MM.1S (cell line): ENCODE data around the gene TMEM125.

Experiments
- DNase-seq: peaks from one replicate; pipeline ENCODE4 v3.0.0-alpha.2; 2015
- H2AFZ ChIP-seq: fragments of 300-600 bp; sonication (generic); 2 replicates; pipeline ENCODE4 v1.6.0; 2016; ENCODE audit warnings: antibody characterized with exemption, low read length
- H3F3A ChIP-seq: fragments of 300-600 bp; sonication (generic); 2 replicates; pipeline ENCODE4 v1.6.1; 2016; ENCODE audit warnings: mild to moderate bottlenecking, antibody characterized with exemption, low read length, moderate library complexity, mixed read lengths; ENCODE audit not compliant: insufficient read depth
- H3K27ac ChIP-seq: fragments of 300-600 bp; sonication (generic); 2 replicates; pipeline ENCODE4 v1.5.1; 2016; ENCODE audit warnings: mild to moderate bottlenecking, low read length
- H3K27me3 ChIP-seq: fragments of 300-600 bp; sonication (generic); replicated peaks from 2 replicates; pipeline ENCODE4 v1.6.0; 2016; ENCODE audit warnings: low read length; ENCODE audit not compliant: insufficient read depth
- H3K36me3 ChIP-seq: fragments of 300-600 bp; sonication (generic); replicated peaks from 2 replicates; pipeline ENCODE4 v1.6.1; 2016; ENCODE audit warnings: mild to moderate bottlenecking, low read length, mixed read lengths; ENCODE audit not compliant: insufficient read depth
- H3K4me1 ChIP-seq: fragments of 300-600 bp; sonication (generic); 2 replicates; pipeline ENCODE4 v1.6.1; 2016; ENCODE audit warnings: low read length, mixed read lengths
- H3K4me2 ChIP-seq: fragments of 300-600 bp; sonication (generic); 2 replicates; pipeline ENCODE4 v1.6.0; 2016; ENCODE audit warnings: low read depth, low read length
- H3K4me3 ChIP-seq: fragments of 300-600 bp; sonication (generic); 2 replicates; pipeline ENCODE4 v1.5.1; 2016; ENCODE audit warnings: low read length, mixed read lengths
- H3K79me2 ChIP-seq: fragments of 300-600 bp; sonication (generic); 2 replicates; pipeline ENCODE4 v1.6.1; 2016; ENCODE audit warnings: mixed run types, low read length, mixed read lengths
- H3K9ac ChIP-seq: fragments of 300-600 bp; sonication (generic); 2 replicates; pipeline ENCODE4 v1.6.1; 2016; ENCODE audit warnings: low read length, mixed read lengths
- H3K9me2 ChIP-seq: fragments of 300-600 bp; sonication (generic); replicated peaks from 2 replicates; pipeline ENCODE4 v1.6.1; 2016; ENCODE audit warnings: mild to moderate bottlenecking, low read length, mixed read lengths; ENCODE audit not compliant: insufficient read depth
- H3K9me3 ChIP-seq: fragments of 300-600 bp; sonication (generic); replicated peaks from 2 replicates; pipeline ENCODE4 v1.6.1; 2016; ENCODE audit warnings: mild to moderate bottlenecking, low read length, mixed read lengths; ENCODE audit not compliant: insufficient read depth
- H4K20me1 ChIP-seq: fragments of 300-600 bp; sonication (generic); 2 replicates; pipeline ENCODE4 v1.6.1; 2016; ENCODE audit warnings: mild to moderate bottlenecking, low read length, moderate library complexity, mixed read lengths; ENCODE audit not compliant: insufficient read depth
- CTCF ChIP-seq: fragments of 300-600 bp; sonication (generic); IDR thresholded peaks from 2 replicates; pipeline ENCODE4 v1.5.1; 2016; ENCODE audit warnings: antibody characterized with exemption, low read length, mixed read lengths
- EZH2 ChIP-seq: fragments of 300-600 bp; sonication (generic); optimal IDR thresholded peaks from 2 replicates; pipeline ENCODE3; 2017; ENCODE audit warnings: low read depth, mild to moderate bottlenecking, antibody characterized with exemption, low read length, mixed read lengths
- EZH2phosphoT487 ChIP-seq: fragments of 300-600 bp; sonication (generic); IDR thresholded peaks from 2 replicates; pipeline ENCODE4 v1.6.1; 2018; ENCODE audit warnings: antibody characterized with exemption, low read length

The TMEM125 gene

GRCh38 chr1:43267291-43267805, 2.4 kb upstream of the TMEM125 start:
- H3K9me2 ChIP-seq: no peaks in the 10 kb centered on the region
- H3K27ac ChIP-seq: no peak overlapping the region
- no peaks in the 10 kb centered on the region for H3K9me3 ChIP-seq
- no peaks in the 10 kb centered on the region for H3K4me1 ChIP-seq
- TF ChIP-seq CTCF (no peak), EZH2 (no peak), EZH2phosphoT487 (no peak)
- H3K4me2 ChIP-seq: no peak overlapping the region
- H2AFZ ChIP-seq: no peak overlapping the region
- H3K79me2 ChIP-seq: no peaks in the 10 kb centered on the region
- H3K4me3 ChIP-seq: no peak overlapping the region
- H3F3A ChIP-seq: no peaks in the 10 kb centered on the region
- no peak overlapping the region for H3K9ac ChIP-seq
- no peaks in the 10 kb centered on the region for H4K20me1 ChIP-seq
- no peak for DNase-seq
- no peaks in the 10 kb centered on the region for H3K27me3 ChIP-seq
- no peaks in the 10 kb centered on the region for H3K36me3 ChIP-seq

DNA sequence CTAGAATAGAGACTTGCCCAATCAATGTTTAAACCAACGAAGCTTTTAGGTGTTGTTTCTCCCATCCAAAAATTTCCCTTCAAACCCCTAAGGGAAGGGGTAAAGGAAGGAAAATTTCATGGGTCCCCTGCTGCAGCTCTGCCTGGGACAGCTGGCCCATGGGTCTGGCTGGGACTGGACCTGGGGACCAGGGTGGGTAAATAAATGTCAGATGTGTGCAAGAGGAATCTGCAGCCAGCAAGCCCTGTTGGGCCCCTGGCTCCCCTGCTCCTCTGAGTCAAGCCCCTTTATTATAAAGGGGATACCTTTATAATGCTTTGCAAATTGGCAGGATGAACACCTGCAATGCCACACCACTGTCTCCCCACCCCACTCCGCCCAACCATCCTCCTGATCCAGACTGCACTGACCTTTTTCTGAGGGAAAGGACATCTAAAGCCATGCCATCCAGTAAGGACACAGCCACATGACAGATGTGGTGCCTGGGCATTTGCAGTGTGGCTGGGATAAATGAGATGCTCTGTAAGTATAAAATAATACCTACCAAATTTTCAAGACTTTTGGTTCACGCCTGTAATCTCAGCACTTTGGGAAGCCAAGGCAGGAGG, 1.9 kb upstream of the TMEM125 start:
- no peak overlapping the region for H3K27ac ChIP-seq
- H3K9me3 ChIP-seq: no peaks in the 10 kb centered on the region
- no peak overlapping the region for H2AFZ ChIP-seq
- H3F3A ChIP-seq: no peaks in the 10 kb centered on the region
- no peak overlapping the region for H3K4me3 ChIP-seq
- DNase-seq: no peak
- H3K36me3 ChIP-seq: no peaks in the 10 kb centered on the region
- no peaks in the 10 kb centered on the region for H4K20me1 ChIP-seq
- H3K9ac ChIP-seq: no peak overlapping the region
- H3K27me3 ChIP-seq: no peaks in the 10 kb centered on the region
- no peaks in the 10 kb centered on the region for H3K79me2 ChIP-seq
- H3K4me2 ChIP-seq: no peak overlapping the region
- H3K9me2 ChIP-seq: no peaks in the 10 kb centered on the region
- TF ChIP-seq EZH2: no peak
- no peak for TF ChIP-seq CTCF
- TF ChIP-seq EZH2phosphoT487: no peak
- no peaks in the 10 kb centered on the region for H3K4me1 ChIP-seq

DNA sequence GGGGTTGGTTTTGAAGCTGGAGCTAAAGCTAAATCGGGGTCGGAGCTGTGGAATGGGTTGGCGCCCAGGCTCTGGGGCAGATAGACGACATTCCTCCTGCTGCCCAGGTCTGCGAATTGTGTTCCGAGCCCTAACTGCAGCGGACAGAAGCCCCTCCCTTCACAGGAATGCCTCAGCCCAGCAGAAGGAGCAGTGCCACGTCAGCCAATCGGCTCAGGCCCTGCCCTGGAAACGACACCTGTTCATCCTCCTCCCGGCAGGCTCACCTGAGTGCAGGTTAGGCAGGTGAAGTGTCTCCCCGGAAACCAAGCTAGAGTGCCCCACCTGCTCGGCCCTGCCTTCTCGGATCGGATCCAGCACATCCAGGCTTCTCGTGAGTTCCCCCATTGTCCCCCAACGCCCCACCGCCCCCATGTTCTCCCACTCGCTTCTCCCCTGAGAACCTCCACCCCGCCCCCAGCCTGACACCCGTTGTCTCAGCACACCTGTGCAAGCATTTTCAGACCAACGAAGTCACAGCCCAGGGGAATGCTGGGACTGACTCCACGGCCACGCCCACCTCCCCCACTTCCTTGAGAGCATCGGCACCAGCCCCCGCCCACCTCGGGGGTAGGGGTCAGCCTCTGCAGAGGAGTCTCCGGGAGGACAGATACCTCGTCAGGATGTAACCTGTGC, 775 bp downstream of the TMEM125 start:
- H4K20me1 ChIP-seq: no peaks in the 10 kb centered on the region
- H3K9me2 ChIP-seq: no peaks in the 10 kb centered on the region
- DNase-seq: no peak
- peak overlapping the region; percentile 61; the same call in 1 of the 2 replicates for H2AFZ ChIP-seq
- H3K9ac ChIP-seq: no peak overlapping the region
- no peaks in the 10 kb centered on the region for H3F3A ChIP-seq
- TF ChIP-seq EZH2phosphoT487 (no peak), EZH2 (no peak), CTCF (no peak)
- no peaks in the 10 kb centered on the region for H3K9me3 ChIP-seq
- H3K27ac ChIP-seq: no peak overlapping the region
- H3K36me3 ChIP-seq: no peaks in the 10 kb centered on the region
- peak overlapping the region; percentile 56; the same call in 1 of the 2 replicates for H3K4me2 ChIP-seq
- H3K4me1 ChIP-seq: 0 out of 2 replicates have a peak, but pooled peaks cover 5% of the 10 kb centered on the region
- H3K27me3 ChIP-seq: no peaks in the 10 kb centered on the region
- H3K79me2 ChIP-seq: no peaks in the 10 kb centered on the region
- peak overlapping the region; percentile 33; the same call in 1 of the 2 replicates for H3K4me3 ChIP-seq
